NCI-H146 (cell line): ENCODE results near the gene UBR4.
"Not testable (repeated sequence)": the region's sequence is repeated elsewhere in the genome, so short reads cannot be mapped to it uniquely, and the experiment has no call there.

Source experiments
- DNase-seq: peaks from one replicate; lab custom pipeline; 2025; lab: John Stamatoyannopoulos, UW

The UBR4 gene

DNA sequence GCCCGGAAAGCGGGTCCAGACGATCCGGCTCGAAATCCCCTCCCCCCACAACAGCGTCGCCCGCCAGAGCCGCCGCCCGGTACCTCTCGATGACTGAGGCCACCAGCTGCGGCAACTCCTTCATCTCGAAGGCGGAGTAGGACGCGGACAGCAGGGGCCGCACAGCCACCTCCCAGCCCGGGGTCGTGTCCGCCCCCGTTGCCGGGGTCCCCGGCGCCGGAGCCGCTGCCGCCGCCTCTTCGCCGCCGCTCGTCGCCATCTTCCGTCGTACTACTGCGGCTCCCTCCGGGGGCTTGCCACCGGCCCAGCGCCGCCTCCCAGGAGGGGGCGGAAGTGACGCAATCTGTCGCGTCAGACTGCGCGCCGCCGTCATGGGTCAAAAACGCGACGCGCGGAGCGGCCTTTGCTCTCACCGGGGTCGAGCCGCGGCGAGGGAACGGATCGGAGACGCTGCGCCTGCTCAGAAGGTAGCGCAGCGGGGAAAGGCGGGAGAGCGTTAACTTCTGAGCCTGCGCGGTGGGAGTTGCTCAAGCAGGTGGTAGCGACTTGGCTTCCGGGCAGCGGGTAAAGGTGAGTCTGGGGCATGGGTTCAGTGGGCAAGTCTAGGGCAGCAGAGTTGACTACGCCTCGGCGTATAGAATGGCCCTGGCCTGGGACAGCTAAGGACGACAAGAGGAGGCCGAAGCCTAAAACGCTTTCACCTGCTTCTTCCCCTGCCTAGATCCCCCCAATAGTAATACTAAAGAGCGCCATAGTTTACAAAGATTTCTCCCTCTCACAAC, at the start of gene UBR4:
UBR4 (minus strand) TSS at position 277 of the 782 bp plus-strand sequence; CDS start at position 259, 18 bp downstream.
- peak; percentile 88 for DNase-seq

DNA sequence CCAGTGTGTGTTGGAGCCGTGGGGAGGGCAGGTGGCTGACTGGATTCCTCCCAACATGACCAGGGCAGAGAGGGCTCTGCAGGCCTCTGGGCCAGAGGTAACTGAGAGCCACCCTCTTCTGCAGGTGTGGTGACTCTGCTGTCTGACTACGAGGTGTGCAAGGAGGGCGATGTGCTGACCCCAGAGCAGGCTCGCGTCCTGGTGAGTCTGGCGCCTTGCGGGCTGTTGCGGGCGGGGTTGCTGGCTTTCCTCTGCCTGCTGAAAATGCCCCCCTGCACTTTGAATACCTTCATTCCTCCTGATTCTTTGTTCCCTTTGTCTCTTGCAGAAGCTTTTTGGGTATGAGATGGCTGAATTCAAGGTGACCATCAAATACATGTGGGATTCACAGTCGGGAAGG, 48.3 kb upstream of the UBR4 start:
- DNase-seq: no peak

DNA sequence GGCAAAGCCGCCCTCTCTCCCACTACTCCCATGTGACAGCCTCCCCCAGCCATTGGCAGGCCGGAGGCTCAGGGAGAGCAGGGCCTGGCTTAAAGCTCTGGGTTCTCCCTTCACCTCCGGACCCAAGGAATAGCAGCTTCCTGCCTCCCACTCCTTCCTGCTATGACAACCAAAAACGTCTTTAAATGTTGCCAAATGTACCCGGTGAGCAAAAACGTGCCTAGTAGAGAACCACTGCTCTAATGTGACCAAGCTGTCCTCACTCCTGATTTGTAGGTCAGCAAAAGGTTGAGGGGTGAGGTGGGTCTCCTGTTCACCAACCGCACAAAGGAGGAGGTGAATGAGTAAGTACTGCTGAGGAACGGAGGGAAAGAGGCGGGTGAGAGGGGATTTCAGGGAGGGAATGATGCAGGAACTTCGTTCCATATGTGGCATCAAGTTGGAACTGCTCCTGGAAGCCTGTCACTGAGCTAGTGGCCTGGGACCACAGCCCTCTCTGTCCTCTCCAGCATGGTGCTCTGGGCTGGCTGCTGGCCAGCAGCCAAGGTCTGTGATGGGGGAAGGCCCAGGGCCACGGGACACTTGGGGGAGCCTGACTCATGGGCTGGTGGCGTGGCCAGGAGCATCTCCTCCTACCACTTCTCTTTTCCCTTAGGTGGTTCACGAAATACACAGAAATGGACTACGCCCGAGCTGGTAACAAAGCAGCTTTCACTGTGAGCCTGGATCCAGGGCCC, 47.3 kb upstream of the UBR4 start:
- no peak for DNase-seq

DNA sequence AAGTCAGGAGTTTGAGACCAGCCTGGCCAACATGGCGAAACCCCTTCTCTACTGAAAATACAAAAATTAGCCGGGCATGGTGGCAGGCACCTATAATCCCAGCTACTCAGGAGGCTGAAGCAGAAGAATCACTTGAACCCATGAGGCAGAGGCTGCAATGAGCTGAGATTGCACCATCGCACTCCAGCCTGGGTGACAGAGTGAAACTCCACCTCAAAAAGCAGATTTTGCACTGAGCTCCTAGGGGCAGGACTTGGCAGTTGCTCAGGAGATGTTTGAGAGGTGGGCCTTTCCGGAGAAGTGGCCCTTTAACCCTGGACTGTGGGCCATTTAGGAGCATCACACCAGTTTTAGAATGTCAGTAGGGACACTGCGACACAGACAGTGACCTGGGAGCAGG, 46.2 kb upstream of the UBR4 start:
- DNase-seq: not testable (repeated sequence)

DNA sequence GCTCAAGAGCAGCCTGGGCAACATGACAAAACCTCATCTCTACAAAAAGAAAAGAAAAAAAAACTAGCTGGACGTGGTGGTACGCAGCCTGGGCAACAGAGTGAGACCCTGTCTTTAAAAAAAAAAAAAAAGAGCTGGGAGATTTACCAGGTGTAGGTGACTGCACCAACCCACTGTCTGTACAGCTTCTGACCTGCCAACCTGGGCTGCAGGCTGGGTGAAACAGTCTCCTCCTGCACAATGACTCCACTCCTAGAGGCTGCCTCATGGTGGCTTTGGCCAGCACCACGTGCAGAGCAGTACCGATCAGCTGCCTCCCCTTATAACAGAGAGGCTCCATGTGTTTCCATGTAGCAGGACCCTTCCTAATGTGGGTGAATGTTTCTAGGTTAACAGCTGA, 45.2 kb upstream of the UBR4 start:
- DNase-seq: no peak

DNA sequence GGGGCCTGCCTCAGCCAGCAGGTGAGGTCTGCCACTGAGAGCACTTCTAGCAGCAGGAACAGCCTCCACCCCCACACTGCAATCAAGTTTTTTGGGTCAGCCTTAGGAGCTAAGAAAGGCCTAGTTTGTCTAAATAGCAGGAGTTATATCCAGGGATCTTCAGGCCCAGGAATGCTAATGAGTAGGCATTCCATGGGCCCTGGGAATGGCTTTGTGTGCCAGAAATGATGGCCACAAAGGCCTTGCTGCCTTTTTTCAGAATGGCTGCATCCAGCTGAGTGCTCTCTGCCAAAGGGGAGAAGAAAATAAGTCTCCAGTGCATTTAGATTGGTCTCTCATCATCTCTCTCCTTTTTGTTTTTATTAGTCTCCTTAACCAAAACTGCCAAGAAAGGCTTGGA, 44.4 kb upstream of the UBR4 start:
- no peak for DNase-seq

DNA sequence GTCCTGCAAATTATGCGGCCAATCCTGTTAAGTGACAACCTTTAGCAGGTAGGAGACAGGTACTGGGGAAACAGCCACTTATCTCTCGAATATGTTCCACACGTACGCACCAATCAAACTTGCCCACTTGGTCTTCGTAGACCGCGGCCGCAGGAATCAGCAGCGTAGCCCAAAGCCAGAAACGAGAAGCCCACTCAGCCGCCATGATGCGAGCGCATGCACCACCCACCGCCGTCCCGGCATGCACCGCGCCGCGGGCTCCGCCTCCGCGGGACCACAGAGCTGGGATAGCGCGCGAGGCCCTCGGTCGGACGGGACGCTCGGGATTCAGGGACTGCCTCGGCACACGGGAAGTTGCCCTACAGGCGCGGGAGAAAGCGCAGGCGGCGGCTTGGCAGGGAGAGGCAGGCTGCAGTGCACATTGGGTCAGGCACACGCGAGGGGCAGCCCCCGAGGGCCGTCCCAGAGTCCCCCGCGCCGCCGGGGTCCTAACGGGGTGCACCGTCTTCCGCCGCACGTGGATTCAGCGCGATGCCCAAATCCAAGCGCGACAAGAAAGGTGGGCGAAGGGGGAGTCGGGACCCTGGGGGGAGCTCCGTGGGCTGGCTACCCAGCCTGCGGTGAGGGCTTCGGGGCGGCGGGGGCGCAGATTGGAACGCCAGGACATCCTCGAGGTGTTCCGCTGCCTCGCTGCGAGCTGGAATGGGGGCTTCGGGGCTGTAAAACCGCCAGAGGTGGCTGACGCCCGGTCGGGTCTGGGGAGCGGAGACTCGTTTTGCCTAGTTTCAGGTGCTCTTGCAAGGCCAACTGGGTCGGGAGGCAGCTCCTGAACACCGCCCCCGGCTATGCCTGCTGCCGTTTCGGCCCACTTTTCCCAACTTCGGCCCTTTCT, 41.5 kb upstream of the UBR4 start, which contains the start of the genes EMC1 and MRTO4:
EMC1 (minus strand) TSS at position 220 of the 892 bp plus-strand sequence; CDS start at position 205, 15 bp downstream.
MRTO4 (plus strand) TSS at position 501 of the 892 bp plus-strand sequence; CDS start at position 532, 31 bp downstream.
- peak; percentile 75 for DNase-seq

DNA sequence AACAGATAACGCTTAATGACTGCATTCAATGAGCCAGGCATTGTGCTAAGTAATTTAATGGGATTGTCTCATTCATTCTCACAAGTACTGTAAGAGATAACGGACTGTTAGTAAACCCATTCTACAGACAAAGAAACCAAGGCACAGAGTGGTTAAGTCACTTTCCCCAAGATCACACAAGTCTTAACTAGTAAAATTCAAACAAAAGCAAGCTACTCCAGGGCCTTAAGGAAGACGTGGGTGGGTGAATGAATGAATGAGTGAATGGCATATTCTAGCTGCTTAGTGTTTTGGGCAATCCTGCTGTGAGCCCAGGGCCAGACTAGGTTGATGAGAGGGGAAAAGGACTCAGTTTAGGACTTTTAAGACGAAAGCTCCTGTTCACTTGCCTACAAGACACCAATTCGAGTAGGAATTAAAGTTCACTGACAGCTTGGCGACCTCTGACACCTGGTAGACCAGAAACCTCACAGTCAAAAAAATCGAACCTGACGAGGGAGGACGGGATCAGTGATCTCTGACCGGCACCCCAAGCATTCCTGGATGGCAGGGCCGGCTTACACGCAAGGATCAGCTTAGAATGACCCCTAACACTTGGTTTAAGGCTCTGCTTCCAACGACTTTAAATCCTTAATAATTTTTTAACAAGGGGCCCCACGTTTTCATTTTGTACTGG, 40.7 kb upstream of the UBR4 start:
- peak; percentile 12 for DNase-seq

DNA sequence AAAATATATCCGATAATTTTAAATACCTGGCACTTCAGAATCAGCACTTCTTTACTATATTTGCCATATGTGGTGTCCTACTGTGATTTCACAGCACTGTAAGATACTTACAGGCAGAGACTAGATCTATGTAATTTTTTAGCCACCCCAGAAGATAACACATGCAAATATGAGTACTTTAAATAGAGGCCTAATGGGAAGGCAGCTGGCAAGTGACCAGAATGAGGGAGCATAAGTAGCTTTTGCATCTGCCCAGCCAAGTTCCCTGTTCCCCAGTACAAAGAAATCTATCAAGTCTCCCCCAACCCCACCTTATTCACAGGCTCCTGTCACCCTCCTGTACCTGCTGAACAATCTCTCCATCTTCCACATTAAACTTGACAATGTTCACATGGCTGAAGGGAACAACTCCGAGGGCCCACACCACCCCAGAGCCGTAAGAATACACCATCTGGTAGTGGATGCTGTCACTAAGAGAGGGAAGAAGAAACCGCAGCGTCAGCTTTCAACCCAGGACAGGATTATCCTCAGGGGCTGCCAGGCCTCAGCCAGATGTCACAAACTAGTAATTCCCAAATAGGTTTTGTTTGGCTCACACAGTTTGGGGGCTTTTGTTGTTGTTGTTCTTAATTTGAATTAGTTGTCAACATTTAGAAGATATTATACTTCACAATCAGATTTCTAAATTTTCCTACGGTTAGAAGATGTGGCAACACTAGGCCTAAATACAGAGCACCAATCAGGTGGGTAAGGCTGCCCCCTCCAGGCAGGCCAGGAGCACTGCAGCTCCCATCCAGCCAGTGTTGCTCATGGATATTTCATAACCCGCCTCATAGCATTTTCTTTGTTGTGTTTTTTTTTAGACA, 30.8 kb upstream of the UBR4 start:
- DNase-seq: peak; percentile 2

DNA sequence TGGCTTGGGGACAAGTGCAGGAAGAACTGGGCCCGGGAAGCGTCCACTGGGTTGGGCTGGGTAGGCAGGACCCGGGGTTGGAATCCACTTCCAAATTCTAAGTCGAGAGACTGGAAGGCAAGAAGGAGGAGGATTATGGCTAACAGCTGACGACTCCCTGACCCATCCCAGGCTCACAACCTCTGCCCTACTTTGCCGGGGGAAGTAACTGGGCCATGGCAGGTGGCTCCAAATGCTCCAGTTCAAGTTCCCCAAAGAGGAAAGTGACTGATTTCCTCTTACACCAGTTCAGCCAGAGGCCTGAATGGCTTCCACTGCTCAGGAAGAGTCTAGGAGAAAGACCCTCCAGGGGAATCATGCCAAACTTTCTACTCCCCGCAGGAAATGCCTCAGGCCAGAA, 29.8 kb upstream of the UBR4 start:
- no peak for DNase-seq

DNA sequence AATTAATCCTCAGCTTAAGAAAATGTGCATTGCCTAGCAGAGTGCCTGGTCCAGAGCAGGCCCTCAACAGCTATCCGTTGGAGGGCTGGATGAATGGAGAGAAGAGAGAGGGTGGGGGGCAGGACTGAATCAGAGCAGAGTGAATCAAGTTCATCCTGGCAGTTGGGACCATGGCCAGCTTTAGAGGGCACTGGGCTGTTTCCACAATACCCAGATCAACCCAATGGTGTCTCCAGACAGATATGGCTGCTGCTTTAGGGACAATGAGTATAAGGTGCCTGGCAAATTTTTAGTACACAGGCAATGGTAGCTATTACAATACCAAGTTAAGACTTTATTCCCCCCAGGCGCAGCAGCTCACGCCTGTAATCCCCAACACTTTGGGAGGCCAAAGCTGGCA, 24.2 kb upstream of the UBR4 start:
- no peak for DNase-seq

DNA sequence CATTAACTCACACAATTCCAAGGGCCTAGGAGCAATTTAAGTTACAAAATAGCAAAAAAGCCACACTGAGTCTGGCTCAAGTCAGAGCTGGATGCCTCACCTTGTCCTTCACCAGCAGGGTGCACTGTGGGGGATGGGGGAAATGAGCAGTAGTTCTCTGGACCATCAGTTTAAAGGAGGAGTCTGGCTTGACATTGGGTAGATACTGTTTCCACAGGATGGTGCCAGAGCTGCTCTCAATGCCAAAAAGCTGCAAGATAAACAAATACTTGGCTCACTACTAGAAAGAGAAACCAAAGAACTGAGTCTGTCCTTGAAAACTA, 22.4 kb upstream of the UBR4 start:
- DNase-seq: no peak

DNA sequence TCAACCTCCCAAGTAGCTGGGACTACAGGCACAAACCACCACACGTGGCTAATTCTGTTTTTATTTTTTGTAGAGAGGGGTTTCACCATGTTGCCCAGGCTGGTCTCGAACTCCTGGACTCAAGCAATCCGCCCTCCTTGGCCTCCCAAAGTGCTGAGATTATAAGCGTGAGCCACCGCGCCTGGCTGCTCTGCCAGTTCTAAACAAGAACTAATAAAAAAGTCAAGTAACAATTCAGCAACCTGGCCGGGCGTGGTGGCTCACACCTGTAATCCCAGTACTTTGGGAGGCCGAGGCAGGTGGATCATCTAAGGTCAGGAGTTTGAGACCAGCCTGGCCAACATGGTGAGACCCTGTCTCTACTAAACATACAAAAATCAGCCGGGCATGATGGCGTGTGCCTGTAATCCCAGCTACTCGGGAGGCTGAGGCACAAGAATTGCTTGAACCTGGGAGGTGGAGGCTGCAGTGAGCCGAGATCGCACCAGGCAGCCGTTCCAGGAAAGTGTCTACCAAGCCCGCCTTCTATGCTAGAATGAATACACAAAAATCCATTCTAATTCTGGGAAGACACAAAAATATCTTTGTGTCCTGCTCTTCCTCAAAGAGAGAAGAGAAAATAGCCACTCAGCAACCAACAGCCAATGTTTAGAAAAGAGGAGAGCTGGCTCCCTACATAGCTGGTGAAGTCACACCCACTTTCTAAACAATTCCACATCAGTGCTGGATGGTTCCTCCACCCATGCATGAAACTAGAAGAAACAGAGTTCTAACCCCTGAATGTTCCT, 21.9 kb upstream of the UBR4 start:
- DNase-seq: not testable (repeated sequence)

DNA sequence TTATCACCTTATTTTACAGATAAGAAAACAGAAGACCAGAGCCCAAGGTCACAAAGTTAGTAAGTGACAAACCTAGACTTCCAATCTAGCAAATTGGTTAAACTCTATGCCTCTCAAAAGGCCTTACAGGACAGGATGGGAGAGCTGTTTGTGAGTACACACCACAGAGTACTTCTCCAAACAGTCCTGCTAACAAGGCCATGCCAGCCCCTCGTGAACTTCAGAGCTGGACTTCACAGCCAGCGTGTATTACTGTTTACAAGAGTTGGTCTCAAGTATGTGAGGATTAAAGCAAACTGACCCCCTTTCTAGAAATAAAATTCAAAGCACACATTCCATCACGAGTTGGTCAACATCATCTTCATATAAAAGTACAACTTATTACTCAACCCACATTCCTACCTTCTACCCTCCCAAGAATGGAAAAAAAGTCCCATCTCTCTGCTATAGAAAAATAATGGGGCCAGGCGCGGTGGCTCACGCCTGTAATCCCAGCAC, 19.8 kb upstream of the UBR4 start:
- DNase-seq: no peak

DNA sequence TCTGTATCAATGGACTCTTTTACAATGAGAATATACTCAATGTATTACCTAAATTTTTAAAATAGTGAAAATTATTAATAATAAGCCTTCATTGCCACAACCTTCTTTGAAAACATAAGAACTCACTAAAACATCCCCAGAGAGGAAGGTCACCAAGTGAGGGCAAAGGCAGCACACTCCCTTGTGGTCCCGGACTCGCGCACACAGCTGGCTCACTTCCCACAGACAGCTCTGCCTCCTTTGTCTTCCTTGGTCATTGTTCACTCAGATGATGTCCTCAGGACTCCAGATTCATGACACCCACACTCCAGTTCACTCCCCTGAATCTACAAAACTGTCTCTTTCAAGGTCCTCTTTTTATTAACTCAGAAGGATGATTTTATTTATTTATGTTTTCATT, 19.2 kb upstream of the UBR4 start:
- DNase-seq: no peak

DNA sequence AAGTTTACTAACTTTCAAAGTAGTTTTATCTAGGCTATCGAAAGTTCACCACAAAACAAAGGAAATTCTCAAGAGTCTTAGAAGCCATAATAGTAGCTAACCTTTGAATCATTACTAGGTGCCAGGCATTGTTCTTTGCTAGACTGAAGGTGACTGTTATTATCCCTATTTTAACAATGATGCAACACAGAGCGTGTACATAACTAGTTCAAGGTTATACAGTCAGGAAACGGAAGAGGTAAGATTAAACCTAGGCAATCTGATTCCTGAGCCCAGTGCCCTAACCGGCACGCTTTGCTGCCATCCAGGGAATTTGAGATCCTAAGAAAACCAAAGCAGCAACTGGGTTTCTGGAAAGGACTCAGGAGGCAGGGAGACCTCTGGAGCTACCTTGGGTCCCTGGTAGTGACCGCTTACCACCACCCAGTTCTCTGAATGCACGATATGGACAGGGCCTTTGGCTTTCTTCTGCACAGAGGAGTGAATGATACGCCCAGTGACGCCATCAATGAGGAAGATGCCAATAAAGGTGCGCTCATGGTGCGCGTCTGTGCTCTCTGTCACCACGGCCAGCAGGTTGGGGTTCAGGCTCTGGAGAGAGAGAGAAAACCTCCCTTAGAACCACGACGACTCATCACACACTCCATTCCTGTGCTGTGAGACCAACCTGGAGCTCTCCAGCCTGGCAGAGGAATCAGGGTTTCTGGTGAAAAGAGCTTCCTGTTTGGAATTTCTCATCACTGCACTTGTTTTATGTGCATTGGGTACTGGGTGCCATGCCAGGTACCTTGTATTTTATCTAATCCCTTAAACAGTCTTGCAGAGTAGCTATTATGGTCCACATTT, 13.1 kb upstream of the UBR4 start:
- no peak for DNase-seq

DNA sequence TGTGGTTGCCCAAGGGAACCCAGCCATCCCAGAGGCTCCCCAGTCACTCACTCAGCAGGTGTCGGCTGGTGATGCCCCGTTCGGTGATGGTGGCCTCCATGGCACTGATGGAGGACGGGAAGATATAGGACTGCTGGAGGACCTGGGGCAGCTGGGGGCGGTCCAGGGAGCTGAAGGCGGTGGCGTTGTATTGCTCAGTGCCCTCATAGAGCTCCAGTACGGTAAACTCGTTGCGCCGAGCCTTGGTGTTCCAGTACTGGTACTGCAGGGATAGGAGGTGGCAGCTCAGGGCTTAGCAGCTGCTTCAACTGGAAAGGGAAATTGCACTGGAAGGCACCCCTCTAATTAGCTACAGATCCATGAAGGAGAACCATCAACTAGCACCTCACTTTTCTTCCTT, 12.5 kb upstream of the UBR4 start:
- DNase-seq: no peak

DNA sequence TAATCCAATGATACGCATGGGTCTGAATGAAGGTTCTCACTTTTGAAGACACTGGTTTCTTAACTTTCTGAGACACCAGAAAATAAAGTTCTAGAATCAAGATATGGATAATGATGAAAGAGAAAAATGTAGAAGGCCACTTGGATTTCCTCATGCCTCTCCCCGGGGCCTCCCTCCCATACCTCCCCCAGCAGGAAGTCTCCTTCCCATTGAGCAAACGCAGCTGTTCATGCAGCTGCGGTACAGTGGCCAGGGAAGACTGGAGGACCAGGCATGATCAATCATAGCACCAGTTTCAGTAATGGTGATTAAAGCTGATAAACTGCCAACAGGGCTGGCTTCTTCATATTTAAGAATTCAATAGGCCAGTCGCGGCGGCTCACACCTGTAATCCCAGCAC, 10.9 kb upstream of the UBR4 start:
- peak; percentile 25 for DNase-seq
